Endothelial cell of hepatic sinusoid (primary cell): ENCODE data around the gene ENPP7.

Experiments
- in situ Hi-C: cut with HindIII; loops from 2 replicates; pipeline ENCODE4 v1.10.0; 2017; ENCODE audit warnings: low sequenced_read_pairs

Gene ENPP7, protein sequence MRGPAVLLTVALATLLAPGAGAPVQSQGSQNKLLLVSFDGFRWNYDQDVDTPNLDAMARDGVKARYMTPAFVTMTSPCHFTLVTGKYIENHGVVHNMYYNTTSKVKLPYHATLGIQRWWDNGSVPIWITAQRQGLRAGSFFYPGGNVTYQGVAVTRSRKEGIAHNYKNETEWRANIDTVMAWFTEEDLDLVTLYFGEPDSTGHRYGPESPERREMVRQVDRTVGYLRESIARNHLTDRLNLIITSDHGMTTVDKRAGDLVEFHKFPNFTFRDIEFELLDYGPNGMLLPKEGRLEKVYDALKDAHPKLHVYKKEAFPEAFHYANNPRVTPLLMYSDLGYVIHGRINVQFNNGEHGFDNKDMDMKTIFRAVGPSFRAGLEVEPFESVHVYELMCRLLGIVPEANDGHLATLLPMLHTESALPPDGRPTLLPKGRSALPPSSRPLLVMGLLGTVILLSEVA

DNA sequence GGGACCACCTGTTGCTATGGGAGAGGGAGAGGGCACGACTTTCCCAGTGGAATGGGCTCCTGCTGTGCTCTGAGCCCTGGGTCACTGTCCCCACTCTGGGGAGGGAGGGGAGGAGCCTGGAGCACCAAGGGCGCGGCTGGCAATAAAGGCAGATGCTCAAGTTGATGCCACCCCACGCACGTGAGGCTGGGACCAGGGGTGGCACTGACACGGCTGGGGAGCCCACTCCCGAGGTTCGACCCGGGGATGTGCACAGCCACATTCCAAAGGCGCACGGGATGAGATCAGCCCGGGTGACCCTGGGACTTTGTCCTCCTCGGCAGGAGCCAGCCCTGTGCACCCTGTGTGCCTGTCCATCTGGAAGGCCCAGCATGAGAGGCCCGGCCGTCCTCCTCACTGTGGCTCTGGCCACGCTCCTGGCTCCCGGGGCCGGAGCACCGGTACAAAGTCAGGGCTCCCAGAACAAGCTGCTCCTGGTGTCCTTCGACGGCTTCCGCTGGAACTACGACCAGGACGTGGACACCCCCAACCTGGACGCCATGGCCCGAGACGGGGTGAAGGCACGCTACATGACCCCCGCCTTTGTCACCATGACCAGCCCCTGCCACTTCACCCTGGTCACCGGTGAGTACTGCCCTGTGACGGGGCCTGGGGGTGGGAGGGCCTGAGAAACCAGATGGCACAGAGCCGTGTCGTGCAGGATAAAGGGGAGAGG lies at the start of gene ENPP7:
TSS of gene ENPP7 (plus strand) at position 175 of the 715 bp plus-strand sequence. CDS start at position 372, 197 bp downstream.
- in situ Hi-C loops: no loop called here

DNA sequence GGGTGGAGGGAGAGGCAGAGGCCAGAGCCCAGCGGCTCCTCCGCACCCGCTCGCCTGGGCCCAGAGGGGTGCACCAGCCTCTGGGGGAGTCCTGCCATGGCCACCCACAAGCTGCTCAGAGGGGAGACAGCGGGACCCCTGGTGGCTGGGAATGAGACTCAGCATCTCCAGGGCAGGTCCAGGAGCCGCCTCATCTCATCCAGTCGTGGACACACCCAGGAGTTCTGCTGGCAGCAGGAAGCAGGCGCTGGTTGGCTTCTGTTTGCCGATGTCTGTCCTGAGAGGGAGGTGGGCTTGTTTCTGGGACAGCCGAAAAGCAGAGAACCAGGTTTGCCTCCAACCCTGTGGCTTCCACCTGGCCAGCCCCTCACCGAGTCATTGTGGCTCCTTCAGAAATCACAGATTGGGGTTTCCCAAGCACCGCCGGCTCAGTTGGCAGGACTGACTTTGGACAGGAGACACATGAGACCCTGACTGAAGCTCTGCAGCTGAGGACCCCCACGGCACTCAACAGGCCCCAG lies 49.6 kb upstream of the ENPP7 start:
- in situ Hi-C loops: no loop called here

DNA sequence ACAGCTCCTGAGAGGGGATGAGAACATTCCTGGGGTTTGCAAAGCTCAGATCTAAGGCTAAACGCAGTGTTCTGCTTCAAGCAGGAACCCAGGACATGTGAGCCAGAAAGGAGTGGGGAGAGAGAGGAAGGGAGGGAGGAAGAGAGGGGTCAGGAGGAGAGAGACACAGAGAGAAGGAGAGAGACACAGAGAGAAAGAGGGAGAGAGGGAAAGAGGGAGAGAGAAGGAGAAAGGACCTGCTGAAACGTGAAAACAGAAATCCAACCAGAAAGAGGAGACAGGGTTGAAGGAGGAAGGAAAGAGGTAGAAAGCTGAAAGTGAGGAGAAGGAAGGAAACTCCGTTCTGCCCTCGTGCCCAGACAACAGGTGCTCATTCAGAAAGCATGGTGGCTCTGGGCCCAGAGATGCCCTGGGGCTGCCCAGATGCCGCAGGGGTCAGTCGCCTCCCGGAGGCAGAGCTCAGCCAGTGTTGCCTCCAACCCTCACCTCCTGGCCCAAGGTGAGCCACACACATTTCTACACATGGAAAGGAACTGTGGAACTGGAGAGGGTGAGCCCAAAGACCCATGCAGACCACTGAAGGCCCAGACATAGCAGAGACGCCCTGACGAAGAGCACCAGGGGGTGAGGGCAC lies 49.0 kb upstream of the ENPP7 start:
- in situ Hi-C loops: no loop called here

DNA sequence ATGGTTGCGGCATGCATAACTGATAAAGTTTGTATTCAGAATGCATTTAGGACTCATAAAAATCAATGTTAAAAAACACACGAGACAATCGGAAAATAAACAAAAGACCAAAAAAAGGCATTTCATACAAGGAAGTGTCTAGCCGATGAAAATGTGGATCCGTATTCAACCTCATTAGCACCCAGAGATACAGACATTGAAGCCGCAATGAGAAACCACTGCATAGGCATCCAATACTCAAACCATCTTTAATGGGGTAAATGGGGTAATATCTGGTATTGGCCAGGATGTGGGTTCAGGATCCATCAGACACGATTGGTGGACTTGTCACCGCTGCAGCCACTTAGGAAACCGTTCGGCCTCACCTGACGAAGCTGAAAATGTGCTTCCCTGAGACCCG lies 47.4 kb upstream of the ENPP7 start:
- in situ Hi-C loops: no loop called here

DNA sequence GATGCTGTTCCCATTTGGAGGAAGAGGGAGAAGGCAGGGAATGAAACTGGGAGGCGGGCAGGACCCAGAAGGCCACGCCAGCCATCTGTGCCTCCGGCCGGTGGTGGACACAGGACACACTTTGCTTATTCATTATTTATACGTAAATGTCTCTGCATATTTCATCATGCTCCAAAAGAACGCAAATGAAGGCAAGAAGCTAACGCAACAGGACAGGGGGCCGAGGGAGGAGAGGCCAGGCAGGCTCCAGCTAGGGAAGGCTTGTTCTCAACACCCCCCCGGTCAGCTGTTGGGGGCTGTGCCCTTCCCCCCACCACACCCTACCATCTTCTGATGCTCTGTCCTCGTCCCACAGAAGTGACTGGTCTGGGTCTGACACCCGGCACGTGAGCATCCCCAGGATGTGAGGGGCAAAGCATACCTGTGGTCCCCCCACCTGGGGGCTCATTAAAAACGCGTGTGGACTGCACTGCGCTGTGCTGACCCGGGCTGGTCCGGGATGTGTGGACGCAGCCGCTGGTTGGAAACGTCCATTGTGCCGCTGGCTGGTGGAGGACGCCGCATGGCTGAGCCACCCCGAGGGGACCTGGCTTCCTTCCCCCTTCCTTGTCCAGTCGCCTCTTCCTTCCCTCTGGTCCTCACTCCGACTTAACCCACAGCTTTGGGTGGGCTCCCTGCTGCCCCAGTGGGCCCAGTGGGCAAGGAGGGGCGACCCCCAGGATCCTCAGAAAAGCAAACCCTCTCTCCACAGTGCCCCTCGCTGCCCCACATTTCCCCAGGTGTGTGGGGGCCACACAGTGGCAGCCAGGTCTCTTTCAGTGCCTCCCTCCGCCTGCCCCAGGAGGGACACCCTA lies 46.4 kb upstream of the ENPP7 start:
- in situ Hi-C loops: no loop called here

DNA sequence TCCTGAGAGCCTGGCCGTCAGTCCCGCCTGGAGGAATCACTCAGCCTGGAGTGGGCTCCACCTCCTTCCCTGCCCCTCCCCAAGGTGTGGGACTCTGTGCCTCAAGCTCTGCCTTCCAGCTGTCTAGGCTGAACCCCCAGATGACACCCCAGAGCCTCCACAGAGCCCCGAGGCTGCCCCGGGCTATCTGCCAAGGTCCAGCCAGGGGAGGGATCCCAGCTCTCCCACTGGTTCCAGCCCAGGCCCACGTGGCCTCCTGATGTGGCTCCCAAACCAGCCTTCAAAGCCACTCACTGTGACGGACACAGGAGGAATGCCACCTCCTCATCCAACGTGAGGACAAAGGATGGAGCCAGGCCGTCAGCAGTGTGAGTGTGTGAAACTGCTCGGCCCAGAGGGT lies 45.6 kb upstream of the ENPP7 start:
- in situ Hi-C loops: no loop called here

DNA sequence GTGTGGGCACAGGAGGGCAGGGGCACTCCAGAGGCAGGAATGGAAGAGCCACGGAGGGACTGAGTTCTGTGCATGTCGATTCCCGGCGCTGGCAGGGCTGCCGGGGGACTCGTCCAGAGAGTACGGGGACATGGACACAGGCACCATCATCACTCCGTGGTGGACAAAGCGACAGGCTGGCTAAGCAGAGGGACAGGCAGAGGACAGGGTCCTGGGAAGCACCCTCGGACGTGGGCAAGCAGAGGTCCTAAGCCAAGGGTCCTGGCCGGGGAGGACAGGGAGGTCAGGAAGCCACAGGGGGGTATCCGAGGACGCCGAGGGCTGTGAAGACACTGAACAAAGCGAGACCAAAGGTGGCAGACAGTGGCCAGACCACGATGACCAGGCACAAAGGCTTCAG lies 44.3 kb upstream of the ENPP7 start:
- in situ Hi-C loops: no loop called here

DNA sequence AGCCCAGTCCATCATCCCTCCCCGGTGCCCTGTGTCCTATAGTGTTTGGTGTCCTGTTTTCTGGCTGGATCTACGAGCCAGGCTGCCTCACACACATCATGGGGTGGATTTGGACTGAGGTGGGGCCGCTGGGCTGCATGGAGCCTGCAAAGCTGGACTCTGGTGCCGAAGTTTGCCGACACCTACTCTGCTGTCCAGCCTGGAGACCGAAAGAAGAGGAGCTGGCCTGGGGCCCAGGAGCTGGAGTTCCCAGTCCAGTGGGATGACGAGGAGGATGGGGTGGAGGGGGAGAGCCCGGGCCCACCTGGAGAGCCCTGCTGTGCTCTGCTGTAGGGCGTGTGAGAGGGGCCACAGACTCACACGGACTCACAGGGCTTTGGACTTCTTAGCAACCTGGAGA lies 40.3 kb upstream of the ENPP7 start:
- in situ Hi-C loops: no loop called here

DNA sequence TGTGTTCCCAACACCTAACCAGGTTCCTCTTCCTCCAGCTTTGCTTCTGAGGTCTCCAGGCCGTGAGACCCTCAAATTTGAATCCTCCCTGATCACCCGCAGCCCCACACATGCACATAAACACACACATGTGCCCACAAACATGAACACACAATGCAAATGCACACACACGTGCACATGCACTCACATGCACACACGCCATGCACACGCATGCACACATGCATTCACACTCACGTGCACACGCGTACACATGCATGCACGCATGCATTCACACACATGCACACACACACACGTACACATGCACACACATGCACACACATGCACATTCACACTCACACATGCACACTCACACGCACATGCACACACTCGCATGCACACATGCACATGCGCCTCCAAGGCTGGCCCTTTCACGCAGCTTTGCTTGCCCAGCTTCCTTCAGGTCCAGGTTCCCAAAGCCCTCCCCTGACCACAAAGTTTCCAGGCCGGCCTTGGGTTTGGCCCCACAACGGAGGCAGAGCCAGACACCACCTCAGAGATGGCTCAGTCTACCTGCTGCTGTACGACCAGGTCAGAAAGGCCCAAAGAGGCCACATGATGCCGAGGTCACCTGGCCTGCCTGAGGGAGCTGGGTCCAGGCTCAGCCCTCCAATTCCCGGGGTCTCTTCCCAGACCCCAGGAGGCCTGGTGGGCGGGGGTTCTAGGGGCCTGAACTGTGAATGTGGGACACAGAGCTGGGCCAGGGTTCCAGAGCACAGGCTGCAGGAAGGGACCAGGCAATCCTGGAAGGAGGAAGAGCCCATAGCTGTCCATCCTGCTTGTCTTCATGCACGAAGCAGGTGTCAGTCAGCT lies 39.5 kb upstream of the ENPP7 start:
- in situ Hi-C loops: no loop called here

DNA sequence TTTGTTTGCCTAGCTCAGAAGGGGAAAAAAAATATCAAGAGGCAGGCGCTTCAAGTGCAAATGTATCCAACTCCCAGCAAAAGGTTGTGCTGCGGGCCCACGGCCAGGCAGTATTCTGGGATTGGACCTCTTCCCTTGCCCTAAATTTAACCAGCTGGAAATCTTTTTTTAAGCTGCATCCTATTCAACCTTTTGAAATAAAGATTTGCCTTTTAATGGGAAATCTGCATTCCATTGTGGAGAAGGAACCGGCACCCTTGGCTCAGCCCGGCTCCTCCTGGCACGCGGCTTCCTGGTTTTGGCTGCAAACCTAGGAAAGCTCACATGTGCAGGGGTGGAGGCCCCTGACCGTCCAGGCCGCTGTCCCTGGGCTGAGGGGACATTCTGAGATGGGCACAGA lies 38.8 kb upstream of the ENPP7 start:
- in situ Hi-C loops: no loop called here

DNA sequence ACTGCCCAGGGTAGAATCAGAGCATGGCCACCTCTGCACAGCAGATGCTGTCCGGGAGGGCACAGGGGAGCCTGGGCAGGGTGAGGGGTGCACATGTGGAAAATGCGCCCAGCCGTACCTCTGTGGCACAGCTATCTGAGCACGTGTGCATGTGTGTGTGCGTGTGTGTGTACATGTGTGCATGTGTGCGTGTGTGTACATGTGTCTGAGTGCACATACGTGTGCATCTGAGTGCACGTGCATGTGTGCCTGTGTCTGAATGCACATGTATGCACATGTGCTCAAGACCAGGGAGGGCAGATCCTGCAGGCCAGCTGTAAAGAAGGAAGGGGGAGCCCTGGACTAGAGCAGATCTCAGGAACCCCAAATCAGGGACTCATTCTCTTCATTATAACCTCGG lies 37.3 kb upstream of the ENPP7 start:
- in situ Hi-C loops: no loop called here

DNA sequence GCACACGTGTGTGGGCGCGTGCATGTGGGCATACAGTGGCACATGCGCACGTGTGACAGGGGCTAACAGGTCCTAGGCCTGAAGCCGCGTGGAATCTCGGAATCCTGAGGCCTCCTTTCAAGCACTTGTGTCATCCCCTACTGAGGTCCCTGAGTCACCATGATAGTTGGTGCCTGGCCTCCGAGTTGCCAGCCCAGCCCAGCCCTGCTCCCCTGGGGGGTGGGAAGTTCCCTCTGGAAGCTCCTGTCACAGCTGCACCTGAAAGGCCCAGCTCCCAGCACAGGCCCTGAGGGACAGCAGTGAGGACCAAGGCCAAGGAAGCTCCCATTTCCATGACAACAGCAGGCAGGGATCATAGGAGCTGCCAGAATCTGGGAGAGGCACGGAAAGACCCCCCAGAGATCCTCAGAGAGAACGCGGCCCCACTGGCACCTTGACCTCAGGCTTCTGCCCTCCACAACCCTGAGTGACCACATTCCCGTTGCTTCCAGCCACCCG lies 35.4 kb upstream of the ENPP7 start:
- in situ Hi-C loops: no loop called here

DNA sequence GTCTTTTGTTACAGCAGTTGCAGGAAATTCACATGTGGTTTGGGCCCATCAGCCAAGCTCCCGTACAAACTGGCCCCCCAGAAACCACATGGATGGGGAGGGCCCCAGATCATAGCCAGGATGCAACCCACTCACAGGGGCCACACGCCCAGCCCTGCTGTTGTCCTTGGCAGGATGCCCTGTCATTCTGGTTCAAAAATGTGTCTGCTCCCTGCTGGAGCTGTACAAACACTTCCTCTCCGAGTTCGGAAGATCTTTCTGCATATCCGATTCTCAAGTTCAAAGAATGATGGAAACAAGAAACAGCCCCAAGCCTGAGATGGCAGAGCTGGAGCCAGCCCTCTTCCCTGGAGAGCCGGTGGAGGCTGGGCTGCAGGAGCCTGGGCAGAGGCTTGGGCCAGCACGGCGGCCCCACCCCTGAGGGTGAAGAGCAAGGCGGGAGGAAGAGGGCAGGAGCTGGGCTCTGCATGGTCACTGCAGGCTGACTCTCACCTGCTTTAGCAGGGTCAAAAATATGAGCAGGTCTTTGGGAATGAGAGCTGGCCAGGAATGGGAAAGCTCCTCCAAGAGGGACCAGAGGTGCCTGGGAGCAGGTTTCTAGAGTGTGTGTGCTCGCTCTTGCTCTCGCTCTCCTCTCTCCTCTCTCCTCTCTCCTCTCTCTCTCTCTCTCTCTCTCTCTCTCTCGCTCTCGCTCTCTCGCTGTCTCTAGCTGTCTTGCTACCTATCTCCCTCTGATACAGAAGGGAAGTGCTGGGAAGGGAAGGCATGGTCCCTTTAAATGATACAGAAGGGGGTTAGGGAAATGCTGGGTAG lies 34.7 kb upstream of the ENPP7 start:
- in situ Hi-C loops: no loop called here

DNA sequence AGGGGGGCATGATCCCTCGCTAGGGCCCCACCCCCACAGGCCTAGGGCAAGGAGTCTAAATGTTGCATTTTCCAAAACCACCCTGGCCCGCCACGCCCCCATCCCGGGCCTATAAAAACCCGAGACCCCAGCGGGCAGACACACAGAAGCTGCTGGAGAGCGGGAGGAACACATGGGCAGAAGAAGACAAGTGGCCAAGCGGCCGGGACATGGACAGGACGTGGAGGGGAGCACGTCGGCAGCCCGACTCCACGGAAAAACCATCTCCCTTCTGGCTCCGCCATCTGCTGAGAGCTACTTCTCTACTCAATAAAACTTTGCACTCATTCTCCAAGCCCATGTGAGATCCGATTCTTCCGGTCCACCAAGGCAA lies 34.1 kb upstream of the ENPP7 start:
- in situ Hi-C loops: no loop called here

DNA sequence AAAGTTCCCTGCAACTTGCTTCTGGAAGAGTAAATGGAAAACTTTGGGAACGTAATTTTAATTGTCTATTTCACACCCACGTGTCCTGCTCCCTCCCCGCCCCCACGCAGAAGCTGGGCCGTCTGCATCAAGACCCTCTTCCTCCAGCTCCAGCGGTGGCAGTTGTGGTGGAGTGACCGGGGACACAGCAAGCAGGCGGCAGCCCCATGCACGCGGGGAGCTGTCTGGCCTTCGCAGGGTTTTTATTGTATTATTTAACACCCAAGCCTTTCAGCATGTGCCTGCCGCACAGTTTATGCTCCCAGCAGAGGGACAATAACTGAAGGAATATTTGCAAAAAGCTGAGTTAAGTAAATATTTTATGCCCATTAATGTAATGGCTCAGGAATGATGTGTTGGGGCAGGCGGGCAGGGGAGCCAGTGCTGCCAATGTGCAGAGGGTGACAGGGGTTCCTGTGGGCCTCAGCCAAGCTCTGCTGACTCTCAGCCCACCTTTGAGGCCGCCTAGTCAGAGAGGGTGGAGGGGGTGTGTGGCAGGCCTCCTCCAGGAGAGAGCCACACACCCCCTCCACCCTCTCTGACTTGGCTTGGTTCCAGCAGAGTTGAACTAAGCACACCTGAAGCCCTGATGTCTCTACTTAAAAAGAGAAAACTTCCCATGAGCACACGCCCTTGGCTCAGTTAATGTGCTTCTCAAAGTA lies 32.4 kb upstream of the ENPP7 start:
- in situ Hi-C loops: no loop called here

DNA sequence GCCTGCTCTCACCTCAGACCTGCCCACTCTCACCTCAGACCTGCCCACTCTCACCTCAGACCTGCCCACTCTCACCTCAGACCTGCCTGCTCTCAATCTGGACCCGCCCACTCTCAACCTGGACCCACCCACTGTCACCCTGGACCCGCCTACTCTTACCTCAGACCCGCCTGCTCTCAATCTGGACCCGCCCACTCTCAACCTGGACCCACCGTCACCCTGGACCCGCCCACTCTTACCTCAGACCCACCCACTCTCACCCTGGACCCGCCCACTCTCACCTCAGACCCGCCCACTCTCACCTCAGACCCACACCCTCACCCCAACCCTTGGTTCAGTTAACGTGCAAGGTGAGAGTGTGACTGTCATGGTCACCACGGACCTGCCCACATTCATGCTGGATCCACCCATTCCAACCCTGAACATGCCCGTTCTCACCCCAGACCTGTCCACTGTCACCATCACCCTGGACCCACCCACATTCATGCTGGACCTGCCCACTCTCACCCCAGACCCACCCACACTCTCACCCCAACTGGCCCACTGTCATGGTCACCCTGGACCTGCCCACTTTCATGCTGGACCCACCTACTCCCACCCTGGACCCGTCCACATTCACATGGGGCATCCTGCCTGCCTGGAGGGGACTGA lies 31.2 kb upstream of the ENPP7 start:
- in situ Hi-C loops: no loop called here

DNA sequence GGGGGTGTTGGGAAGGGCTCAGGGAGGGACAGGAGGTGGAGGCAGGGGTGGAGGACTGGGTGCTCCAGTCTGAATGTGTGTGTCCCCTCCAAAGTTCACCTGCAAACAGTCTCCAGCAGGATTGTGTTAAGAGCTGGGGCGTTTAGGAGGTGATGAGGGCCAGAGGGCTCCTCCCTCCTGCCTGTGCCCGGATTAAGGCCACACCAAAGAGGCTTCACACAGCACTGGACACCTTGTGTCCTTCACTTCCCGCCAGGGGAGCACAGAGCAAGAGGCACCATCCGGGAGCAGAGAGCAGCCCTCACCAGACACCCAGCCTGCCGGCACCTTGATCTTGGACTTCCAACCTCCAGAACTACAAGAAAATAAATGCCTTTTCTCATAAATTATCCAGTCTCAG lies 30.2 kb upstream of the ENPP7 start:
- in situ Hi-C loops: no loop called here

DNA sequence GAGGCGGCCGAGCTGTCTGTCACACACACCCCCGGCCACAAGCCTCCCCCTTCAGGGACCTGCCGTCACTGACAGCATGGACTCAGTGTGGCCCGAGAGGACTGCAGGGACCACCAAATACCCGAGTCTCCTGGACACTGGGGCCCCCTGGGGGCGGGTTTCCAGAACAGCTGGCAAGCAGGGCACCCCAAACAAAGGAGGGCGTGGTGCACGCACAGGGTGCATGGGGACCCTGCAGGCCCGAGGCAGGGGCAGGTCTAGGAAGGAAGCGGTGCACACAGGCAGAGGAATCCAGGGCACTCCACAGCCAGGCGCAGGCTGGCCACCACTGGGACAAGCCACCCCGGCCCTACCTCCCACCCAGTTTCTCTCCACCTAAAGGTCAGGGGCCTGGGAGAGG lies 28.7 kb upstream of the ENPP7 start:
- in situ Hi-C loops: no loop called here
